NOMO-1 treated with DMSO at 0.1 percent for 48 hours (cell line): ENCODE data around the gene PALM2AKAP2.
A peak's percentile ranks its signal among the peaks of the same experiment; 100 is the strongest.
"Not testable (repeated sequence)": the region's sequence is repeated elsewhere in the genome, so short reads cannot be mapped to it uniquely, and the experiment has no call there.

Experiments
- DNase-seq: peaks from one replicate; lab custom pipeline; 2025; ENCODE audit not compliant: unreplicated experiment; lab: John Stamatoyannopoulos, UW

The PALM2AKAP2 gene

DNA sequence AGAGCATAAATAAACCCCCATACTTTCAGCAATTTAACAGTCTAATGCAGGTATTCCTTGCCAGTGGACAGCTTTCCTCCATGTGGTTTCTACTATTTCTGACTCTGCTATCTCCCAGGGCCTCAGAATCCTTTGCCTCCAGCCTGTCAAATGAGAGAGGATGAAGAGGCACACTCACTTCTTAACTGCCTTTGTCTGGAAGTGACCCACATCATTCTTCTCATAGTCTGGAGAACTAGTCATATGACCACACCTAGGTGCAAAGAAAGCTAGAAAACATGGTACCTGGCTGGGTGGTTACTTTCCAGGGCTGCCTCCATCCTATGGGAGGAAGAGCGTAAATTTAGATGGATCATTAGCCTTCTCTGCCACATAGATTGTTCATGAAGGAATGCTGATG, 22.5 kb downstream of the PALM2AKAP2 start:
- DNase-seq: no peak

DNA sequence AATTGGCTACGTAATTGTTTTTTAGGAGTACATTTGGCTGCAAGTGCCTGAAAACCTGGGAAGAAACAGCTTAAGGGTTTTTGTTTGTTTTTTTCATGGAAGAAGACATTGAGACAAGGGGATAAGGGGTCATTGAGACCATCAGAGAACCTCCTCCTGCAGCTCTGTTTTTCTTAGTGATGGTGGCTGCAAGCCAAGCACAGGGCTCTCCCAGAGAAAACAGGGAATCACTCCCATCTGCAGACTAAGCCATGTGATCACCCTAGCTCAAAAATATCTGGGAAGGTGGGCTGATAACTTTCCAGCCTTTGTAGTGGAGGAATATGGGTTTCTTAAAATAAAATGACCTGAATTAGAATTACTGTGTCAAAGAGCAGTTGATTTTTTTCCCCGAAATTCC, 25.1 kb downstream of the PALM2AKAP2 start:
- no peak for DNase-seq

DNA sequence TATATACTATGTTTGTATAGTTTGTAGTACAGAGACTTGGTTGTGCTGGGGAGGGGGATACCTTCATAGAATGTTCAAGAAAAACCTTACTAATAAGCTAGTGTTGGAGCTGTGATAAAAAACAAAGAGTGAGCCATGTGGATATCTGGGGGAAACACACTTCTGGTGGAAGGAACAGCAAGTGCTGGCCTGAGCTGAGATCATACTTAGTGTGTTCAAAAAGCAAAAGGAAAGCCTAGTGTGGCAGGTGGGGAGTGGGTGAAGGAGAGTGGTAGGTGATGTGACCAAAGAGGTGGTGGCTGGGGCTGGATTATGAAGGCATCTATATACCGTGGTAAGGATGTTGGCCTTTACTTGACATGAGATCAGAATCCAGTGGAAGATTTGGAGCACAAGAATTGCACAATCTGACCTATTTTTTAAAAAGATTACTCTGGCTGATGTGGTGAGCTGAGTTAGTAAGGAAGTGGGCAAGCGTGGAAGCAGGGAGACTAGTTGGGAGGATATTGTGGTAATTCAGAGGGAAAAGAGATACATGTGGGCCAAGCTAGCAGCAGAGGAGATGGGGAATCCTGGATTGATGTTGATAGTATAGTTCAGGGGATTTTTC, 26.6 kb downstream of the PALM2AKAP2 start:
- DNase-seq: no peak

GRCh38 chr9:109811876-109812275, 31.9 kb downstream of the PALM2AKAP2 start:
- DNase-seq: no peak

DNA sequence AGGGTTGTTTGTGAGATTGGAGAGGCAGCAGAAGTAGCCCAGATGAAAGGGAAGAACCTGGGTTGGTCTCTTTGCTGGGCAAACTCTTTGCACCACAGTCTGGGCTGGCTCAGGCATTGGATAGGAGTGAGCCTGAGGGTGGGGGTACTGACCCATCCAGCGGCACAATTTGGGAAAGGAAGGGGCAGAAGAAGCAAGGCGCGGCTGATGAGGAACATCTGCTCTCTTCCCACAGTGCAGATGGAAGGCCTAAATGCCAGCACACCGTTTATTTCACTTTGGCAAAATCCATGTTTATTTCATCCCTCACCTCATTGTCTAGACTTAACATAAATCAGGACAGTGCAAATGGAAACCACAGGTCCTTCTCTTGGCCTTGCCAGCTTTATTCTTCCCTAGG, 32.3 kb downstream of the PALM2AKAP2 start:
- DNase-seq: no peak

GRCh38 chr9:109812818-109813281, 32.9 kb downstream of the PALM2AKAP2 start:
- DNase-seq: no peak

DNA sequence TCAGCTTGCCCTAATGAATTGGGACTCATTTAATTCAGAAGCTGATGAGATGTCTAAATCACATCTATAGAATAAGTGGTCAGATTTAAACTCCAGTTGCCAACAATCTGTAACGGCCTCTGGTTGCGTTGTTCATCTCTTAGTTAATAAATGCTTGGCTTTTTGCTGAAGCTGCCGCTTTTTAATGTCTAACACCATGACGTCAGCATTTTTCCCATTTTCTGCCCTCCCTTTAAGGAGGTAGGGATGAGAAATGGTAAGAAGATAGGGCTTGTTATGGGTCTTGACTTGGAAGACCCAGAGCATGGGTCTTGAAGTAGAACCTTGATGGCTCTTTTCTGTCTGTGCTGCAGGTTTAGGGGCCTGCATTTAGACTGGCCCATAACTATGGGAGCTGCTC, 33.3 kb downstream of the PALM2AKAP2 start:
- DNase-seq: no peak

- DNase-seq: no peak
Measured at GRCh38 chr9:109813829-109814228, 33.8 kb downstream of the PALM2AKAP2 start.

GRCh38 chr9:109815366-109815947, 35.5 kb downstream of the PALM2AKAP2 start:
- DNase-seq: no peak

DNA sequence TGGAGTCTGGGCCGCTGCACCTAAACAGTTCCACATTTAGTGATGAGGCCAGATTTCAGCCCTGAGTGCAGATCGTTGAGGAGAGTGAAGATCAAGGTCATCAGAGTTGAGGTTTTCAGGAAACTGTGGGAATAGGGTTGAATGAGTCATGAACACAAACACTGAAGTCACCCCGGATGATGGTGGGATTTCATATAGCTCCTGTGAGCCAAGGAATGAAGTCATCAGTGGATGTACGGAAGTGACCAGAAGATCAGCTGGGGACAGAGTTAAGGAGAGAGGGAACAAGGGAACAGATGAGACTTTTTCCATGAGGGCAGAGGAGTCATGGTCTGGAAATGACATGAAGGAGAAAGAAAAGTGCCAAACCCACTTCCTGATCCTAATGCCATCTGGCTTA, 36.5 kb downstream of the PALM2AKAP2 start:
- no peak for DNase-seq

DNA sequence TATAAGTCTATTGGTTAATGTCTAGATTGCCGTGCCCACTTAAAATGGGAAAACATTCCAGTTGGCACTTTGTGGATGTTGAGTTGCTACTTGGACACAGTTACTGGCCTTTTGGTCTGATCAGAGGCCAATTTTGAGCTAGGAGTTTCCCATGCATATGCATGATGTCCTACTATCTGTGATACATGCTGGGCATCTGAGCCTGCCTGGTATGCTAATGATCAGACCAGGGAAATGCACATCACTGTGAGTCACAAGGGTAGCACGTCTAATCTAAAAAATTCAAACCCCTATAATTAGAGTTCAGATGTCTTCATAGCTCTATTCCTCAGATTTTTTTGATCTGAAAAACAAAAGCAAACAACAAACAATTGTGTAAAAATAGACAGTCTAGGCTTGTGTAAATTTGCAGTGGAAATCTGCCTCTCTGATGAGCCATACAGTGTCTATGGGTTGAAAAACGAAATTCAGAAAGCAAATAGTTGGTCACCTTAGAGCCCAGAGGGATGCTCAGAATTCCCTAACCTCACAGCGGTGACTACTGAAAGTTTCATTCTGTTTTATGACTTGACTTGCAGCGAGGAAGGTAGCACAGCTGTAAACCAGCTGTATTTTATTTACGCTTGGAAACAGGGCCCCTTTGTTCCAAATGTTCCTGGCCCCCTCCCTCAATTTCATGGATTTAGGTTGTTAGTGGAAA, 37.3 kb downstream of the PALM2AKAP2 start:
- no peak for DNase-seq

DNA sequence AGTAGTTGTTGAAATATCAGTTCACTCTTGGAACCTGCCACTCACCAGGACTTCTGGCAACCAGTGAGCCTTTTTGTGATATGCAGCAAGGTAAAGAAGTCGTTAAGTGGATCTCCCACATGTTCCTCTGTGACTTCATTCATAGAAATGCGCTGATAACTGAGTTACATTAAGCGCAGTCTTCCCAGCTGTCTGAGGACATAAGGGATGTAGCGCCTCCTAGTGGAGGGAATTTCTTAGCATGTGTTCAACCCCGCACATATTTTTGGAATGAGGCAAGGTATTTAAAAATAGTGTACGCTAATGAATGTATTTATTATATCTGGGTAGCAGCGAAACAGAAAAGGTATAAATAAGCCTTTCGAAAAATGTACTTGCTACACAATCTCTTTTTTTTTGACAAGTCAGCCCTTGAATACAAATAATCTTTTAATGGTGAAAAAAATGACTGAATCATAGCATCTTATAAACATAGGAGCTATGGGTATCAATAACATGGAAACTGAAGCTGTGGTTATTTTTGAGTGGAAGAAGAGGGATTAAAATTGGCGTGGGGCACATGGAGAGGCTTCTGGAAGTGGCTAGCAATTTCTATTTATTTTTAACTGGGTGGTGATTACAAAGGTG, 38.0 kb downstream of the PALM2AKAP2 start:
- DNase-seq: peak; percentile 70

- no peak for DNase-seq
Measured at GRCh38 chr9:109821711-109822110, 41.7 kb downstream of the PALM2AKAP2 start.

DNA sequence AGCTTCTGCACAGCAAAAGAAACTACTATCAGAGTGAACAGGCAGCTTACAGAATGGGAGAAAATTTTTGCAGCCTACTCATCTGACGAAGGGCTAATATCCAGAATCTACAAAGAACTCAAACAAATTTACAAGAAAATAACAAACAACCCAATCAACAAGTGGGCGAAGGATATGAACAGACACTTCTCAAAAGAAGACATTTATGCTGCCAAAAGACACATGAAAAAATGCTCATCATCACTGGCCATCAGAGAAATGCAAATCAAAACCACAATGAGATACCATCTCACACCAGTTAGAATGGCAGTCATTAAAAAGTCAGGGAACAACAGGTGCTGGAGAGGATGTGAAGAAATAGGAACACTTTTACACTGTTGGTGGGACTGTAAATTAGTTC, 45.4 kb downstream of the PALM2AKAP2 start:
- not testable (repeated sequence) for DNase-seq

DNA sequence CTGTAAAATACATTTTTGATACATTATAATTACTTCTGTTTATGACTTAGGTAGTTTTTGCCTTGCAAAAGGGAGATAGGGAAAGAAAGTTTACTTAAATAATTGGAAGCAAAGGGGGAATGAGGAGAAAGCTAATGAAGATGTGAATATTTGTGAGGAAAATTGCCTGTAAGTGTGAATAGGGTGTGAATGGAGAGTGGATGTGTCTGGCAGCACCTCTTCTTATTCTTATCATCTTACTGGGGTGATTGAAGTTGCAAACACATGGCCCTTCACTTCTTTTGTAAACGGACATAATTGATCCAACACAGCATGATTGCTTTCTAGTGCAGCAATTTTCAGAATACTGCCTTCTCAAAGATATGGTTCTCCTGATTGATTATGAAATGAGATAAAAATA, 46.6 kb downstream of the PALM2AKAP2 start:
- no peak for DNase-seq

DNA sequence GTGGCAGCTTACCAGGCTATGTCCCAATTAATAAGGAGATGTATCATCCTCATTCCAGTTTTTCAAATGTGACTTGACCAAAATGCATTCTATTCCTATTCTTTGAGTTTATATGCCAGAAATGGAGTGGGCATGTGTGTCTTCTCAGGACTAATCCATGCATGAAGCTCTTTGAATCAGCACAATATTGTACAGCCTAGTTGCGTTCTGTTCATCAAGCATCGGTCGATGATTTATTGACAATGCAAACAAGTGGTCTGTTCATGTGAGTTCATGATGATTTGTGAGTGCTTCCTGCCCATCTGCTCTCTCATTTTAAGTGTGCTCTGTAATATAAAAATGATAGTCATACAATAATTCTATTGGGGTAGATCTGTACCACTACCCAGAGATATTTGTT, 48.3 kb downstream of the PALM2AKAP2 start:
- DNase-seq: no peak
